HG02763 (cell line): Measurements from ENCODE around the gene PCED1B.
"Not testable (repeated sequence)": the region's sequence is repeated elsewhere in the genome, so short reads cannot be mapped to it uniquely, and the experiment has no call there.

ENCODE experiments used
- ATAC-seq: cut with Tn5 transposase; IDR thresholded peaks from one replicate; pipeline ENCODE4 v1.9.1; 2021; ENCODE audit warnings: mild to moderate bottlenecking, moderate library complexity; ENCODE audit not compliant: unreplicated experiment

Gene PCED1B

DNA sequence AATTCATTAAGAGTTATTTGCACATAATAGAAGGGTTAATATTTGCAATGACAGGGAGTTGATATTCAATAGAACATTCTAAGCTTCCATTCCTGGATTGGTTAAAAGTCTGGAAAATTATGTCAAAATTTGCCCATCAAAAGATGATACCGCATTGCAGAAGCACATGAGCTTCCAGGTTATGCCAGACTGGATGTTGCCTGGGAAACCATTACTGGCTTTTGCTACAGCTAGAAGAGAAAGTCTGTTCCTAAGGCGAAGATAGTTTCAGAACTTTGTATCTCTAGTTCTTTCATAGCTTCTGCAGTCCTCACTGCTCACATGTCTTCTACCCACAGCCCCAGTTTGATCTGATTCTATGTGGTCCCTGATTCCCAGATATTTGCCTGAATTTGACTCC is 122.8 kb downstream of the PCED1B start:
- ATAC-seq, result no peak

DNA sequence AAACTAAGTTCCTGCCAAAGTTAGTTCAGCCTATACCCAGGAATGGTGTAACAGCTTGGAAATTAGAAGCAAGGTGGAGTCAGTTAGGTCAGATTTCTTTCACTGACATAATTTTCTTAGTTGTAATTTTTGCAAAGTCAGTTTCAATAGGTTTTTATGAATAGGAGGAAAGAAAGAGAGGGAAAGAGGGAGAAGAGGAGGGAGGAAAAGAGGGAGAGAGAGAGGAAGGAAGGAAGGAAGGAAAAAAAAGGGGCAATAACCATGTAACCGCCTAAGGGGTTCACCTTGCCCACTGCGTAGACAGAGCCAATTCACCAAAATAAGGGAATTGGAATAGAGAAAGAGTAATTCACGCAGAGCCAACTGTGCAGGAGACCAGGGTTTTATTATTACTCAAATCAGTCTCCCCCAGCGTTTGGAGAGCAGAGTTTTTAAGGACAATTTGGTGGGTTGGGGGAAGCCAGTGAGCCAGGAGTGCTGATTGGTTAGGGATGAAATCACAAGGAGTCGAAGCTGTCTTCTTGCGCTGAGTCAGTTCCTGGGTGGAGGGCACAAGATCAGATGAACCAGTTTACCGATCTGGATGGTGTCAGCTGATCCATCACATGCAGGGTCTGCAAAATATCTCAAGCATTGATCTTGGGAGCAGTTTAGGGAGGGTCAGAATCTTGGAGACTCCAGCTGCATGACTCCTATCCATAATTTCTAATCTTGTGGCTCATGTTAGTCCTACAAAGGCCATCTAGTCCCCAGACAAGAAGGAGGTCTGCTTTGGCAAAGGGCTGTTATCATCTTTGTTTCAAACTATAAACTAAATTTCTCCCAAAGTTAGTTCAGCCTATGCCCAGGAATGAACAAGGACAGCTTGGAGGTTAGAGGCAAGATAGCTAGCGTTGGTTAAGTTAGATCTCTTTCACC is 126.4 kb downstream of the PCED1B start:
- no peak for ATAC-seq

DNA sequence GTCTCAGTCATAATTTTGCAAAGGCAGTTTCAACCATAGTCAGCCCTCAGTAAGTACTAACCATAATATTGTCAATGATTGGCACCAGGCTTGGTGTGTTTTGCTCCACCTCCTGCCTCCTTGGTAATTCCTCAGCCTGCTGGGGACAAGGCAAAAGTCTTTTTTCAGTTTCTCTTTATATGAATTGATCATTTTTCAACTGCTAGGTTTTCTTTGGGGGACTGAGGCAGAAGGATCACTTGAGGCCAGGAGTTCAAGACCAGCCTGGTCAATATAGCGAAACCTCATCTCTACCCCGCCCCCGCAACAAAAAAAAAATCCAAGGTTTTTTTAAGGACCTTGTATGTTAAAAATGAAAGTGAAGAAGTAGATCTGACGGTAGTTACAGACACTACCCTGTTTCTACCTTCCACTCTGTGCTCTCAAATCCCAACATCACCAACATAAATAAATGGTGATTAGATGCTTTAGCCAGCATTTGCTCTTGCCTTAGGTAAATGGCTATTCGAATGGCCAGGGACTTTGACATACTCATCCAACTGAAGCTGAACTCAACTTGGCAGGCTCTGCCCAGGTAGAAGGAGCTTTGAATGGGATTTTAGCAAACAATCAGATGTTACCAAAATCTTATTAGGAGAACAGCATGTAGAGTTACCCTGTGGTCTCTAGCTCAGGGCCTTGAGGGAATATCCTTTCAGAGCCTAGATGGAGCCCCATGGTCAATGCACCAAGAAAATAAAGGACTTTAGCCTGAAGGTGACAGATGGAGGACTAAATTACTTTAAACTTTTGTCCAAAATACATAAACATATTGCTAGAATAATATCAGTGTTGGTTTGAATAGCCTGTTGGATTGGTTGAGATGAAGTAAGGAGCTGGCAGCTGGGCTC is 127.3 kb downstream of the PCED1B start:
- no peak for ATAC-seq

DNA sequence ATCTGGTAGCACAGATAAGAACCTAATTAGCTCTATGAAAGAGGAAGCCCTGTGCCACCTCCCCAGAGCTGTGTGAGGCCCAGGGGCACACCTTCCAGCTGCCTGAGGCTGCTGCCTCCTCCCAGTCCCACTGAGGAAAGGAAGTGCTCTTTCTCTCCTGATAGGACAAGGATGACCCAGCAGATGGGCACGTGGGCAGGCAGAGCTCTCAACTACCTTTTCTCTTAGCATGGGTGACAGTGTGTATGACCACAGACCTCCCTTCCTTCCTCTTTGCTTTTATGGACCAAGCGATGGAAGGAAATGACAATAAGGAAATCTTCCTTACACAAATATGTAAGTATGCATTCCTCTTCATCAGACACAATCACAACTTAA is 127.9 kb downstream of the PCED1B start:
- peak; percentile 48 for ATAC-seq

DNA sequence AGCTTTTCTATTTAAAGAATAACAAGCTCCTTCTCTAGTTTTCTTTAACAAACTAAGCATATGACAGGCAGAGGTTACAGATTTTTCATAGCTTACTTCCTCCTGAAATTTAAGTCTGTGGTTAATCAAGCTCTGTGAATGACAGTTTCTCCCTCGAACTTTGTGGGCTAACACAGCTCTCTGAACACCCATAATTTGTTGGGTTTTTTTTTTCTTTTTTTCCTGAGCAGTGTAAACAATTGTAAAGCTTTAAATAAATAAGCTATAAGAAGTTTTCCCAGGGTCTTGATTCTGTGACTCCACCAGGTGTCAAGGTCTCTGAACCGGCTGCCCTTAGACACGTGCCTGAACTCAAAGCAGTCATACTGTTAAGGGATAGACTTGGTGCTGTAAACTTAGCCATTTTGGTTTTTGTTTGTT is 128.4 kb downstream of the PCED1B start:
- peak; percentile 79 for ATAC-seq

DNA sequence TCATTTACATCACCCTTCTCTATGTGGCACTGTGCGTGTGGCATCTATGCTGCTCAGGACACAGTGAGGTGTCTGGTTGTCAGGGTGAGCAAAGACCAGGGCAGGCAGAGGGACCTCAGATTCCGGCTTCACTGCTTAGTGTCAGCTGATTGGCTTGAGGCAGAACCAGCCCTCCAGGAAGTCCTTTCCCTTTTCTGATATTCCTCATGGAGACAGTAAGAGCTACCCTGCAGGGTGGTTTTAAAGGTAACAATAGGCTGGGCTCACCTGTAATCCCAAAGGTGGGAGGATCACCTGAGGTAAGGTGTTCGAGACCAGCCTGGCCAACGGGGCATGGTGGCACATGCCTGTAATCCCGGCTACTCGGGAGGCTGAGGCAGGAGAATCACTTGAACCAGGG is 129.6 kb downstream of the PCED1B start:
- ATAC-seq, result no peak

DNA sequence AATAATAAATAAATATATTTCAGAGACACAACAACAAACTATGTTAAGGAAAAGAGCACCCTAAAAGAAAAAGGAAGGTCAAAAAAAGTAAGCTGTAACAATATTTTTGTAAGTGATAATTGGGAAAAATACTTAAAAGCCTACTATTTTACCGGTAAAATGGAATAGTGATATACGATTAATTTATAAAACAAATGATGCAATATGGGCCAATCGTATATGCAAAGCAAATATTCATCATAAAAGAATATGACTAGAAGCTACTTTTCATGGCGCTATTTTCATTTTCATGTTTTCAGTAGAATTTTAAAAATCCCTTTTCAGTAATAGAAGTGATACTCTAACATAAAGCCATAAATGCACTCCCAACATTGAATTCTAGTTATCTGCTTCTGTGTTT is 131.4 kb downstream of the PCED1B start:
- no peak for ATAC-seq

DNA sequence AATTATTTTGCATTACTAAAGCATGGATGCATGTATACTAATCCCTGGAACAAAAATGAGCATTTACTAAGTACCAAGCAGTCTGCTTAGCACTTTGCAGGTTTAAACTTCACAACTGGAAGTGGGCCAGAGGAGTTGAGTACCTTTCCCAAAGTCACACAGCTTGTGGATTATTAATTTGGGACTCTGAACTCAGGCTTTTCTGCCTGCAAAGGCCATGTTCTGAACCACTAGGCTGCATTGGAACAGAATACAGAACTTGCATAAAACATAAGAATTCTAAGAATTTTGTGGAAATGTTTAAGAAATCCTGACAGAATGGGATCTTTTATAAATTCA is 133.2 kb downstream of the PCED1B start:
- no peak for ATAC-seq

DNA sequence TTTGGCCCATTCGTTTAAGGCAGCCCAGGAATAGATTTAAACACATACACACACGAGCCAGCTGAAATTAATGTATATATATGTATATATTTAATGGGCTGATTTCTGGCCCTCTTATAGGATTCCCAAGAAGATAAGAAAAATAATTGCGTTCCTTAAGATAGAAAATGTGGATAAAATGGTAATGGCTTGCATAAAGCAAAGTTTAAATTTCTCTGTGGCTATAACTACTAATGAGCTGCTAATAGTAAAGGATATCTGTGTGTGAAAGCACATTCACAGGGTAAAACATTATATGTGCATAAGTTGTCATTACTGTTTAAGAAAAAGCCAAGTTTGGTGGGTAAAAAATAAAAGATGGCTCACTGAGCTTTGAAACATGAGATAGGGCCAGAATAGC is 134.0 kb downstream of the PCED1B start:
- ATAC-seq, result no peak

DNA sequence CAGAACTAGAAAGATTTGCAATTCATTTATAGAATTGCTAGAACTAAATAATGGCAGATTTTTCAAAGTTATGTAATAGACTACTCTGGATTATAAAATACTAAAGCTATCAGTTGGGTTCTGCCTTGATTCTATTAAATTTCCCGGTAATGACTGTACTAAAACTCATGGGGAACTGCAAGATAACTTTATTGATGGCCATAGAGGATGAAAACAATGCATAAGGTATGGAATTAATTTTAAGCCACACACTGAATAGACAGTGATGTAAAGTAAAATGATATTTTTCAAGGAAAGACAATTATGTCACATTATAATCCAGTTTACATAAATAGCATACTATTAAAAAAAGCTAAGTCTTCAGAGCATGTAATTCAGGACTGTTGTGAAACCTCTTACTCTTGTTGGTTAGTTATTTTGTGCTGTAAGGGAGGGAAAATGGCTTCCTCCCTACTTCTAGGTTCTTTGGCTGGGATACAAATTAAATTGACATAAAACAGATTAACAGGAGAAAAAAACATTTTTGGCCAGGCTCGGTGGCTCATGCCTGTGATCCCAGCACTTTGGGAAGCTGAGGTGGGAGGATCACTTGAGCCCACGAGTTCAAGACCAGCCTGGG is 134.7 kb downstream of the PCED1B start:
- no peak for ATAC-seq

DNA sequence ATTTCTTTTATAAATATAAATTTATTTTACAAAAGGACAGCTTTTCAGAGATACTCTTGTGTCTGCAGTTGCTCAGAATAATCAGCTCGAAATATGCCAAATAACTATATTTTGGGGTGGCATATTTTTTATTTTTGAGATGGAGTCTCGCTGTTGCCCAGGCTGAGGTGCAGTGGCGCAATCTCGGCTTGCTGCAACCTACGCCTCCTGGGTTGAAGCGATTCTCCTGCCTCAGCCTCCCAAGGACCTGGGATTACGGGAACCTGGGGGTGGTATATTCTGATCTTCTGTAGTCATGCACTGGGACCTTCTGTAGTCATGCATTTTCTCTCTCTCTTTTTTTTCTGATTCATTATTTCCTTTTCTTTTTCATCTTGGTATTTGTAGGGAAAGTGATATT is 135.3 kb downstream of the PCED1B start:
- ATAC-seq, result no peak

DNA sequence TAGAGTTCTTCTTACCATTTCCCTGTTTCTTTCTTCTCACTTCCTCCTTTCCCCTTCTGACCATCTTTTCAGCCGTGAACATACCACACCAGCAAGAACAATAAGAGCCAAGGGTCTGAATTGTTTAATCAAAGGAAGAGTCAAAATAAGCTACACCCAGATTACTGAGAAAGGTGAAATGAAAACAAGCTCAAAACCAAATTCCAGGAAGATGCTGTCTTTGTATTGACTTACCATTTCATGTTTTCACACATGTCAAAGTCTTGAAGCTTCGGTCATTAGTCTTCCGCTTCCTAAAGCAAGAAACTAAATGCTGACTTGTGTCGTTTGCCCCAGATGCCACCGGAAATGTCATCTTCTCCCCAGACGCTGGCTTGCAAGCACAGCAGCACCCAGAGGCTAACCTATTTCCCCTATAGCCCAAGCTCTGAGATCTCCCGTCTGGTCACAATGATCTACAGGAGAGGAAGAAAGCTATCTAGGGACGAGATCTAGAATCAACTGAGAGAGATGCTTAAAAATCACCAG is 136.8 kb downstream of the PCED1B start:
- peak; percentile 66 for ATAC-seq

DNA sequence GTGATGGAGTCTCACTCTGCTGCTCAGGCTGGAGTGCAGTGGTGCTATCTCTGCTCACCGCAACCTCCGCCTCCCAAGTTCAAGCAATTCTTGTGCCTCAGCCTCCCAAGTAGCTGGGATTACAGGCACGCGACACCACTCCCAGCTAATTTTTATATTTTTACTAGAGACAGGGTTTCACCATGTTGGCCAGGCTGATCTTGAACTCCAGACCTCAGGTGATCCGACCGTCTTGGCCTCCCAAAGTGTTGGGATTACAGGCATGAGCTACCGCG is 138.1 kb downstream of the PCED1B start:
- ATAC-seq, result not testable (repeated sequence)

DNA sequence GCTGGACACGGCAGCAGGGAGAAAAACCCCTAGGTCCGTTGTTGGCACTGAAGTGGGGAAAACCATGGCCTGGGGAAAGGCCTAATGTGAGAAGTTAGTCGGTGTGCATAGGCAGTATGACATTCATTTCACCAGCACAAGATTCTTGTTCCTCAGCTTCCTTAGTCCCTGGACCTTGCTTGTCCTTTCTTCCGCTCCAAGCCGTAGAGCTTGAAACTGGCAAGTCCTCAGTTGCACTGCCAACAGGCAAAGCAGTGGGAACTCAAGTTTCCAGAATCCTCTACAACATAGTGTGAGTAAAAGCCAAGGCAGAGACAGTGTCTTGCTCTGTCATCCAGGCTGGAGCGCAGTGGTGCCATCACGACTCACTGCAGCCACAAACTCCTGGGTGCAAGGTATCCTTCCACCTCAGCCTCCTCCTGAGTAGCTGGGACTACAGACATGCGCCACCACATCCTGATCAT is 138.8 kb downstream of the PCED1B start:
- no peak for ATAC-seq

DNA sequence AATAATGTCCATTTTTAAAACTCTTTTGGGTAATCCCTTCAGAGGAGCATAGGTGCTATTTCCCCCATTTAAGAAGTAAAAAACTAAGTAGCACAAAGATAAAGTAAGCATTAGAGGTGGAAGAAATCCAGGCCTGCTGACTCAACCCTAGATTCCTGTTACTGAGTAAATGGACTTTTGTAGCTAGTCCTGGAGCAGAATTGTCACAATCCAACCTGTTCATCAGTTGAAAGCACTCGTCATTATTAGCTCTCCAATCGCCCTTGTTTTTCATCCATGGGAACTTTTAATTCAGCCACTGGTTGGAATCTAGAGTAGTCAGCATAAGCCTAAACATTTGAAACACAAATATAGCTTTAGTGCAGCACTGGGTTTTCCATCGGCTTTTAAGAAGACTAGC is 139.8 kb downstream of the PCED1B start:
- ATAC-seq, result no peak

DNA sequence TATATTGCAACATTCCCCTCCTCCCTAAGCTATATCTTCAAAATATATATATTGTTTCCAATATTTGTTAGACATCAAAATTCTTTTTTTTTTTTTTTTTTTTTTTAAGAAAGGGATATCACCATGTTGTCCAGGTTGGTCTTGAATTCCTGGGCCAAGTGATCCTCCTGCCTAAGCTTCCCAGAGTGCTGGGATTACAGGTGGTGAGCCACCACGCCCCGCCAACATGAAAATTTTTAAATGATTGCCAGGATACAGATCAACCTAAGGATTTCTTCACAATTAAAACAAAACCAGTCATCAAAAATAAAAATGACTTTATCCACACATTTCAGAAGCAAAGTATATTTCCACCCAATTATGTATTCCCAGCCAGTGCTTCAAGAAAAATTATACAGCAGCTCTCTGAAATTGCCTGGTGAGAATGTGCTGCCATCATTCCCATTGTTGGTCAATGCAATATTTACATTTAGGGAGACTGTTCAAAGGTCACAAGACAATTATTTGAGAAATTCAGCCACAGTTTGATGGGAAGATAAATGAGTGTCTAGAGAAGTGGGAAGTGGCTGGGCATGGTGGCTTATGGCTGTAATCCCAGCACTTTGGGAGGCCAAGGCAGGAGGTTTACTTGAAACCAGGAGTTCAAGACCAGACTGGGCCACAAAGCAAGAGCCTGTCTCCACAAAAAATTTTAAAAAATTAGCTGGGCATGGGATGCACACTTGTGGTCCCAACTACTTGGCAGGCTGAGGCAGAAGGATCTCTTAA is 142.0 kb downstream of the PCED1B start:
- ATAC-seq, result no peak

DNA sequence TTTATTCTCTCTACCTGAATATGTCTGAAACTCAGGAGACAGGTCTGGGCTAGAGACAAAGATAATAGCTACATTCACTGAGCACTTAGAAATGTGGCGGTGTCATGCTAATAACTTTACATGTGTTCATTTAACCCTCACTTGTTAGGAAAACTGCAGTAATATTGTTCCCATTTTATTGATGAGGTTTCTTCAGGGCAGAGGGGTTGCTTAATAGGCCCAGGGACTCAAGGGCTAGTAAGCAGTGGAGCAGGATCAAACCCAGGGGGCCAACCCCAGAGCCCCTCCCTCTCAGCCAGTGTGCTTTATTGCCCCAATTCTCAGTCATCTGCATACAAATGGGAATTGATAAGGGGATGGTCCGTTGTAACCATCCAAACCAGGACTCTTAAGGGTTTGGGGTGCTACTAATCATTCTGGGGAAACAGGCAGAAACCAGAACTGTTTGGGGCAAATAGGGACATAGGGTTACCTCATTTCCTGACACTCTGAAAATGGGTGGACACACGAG is 143.2 kb downstream of the PCED1B start:
- no peak for ATAC-seq

DNA sequence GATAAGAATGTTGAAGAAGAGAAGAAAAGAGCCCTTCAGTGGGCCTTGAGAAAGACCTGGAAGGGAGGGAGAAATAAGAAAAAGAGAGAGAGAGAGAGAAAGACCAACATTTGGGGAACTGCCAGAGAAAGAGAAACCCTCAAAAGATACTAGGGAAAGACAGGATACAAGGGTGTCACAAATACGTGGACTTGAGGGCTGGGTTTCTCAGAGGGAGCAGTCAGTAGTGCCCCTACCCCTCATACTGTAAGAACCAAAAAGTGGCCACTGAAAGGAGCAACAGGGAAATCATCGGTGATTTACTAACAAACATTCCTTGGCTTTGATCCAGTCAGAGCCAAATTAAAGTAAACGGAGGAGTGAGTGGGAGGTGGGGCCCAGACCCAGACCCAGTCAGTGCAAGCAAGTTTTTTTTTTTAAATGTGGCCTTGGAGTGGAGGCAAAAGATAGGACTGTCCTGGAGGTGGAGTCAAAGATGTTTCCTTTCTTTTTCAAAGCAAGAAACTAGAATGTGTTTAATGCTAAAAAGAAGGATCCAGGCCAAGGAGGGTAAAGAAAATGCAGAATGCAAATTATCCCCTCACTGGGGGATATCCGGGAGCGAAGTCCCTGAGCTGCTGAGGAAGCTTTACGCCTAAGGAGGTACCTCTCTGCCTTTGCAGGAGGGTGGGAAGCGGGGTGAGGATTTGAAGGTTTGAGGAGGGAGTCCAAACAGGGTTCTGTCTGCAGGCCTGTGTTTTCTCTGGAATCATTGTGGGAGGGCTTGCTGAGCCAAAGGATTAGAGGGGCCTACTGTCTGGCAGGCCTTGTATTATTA is 143.8 kb downstream of the PCED1B start:
- ATAC-seq, result no peak

DNA sequence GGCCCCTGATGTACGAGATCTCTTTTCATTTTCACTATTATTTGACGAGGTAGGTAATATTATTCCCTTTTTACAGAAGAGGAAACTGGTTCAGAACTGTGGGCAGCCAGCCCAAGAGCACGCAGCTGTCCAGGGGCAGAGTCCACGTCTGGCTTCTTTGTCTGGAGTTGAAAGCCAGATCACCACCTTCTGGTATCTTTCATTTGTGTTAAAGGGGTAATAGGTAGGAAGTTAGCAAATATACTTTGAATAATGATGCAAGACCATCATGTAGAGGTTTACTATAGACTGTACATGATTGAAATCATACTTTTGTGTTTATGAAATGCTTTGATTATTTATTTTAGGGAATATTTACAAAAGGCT is 144.4 kb downstream of the PCED1B start:
- ATAC-seq, result no peak
